HK-2 (cell line): ENCODE data around the gene ZNF276.
"Not testable (repeated sequence)": the region's sequence is repeated elsewhere in the genome, so short reads cannot be mapped to it uniquely, and the experiment has no call there.

ENCODE experiments used
- DNase-seq: peaks from one replicate; pipeline ENCODE4 v3.0.0-alpha.2; 2018; ENCODE audit not compliant: unreplicated experiment

Gene ZNF276

DNA sequence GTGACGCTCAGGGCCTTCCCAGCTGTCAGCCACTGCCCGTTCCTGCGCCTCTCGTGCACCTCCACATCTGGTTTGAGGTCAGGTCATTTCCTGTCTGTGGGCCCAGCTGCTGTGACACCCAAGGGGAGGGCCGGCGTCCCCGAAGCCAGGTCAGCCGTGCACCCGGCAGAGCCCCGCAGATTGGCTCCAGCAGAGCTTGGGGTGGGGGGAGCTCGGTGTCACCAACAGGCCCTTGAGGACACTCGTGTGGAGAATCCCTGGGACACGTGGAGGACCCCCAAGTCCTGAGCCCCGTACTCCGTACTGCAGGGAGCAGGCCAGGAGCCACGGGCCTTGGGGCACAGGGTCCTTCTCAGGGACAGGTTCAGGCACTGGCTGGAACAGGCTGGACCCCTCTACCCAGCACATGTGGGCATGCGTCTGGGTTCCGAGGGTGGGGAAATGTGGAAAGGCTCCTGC lies 24.6 kb upstream of the ZNF276 start:
- DNase-seq, result no peak

- no peak for DNase-seq
Observed at GRCh38 chr16:89697161-89697615, 24.1 kb upstream of the ZNF276 start.

DNA sequence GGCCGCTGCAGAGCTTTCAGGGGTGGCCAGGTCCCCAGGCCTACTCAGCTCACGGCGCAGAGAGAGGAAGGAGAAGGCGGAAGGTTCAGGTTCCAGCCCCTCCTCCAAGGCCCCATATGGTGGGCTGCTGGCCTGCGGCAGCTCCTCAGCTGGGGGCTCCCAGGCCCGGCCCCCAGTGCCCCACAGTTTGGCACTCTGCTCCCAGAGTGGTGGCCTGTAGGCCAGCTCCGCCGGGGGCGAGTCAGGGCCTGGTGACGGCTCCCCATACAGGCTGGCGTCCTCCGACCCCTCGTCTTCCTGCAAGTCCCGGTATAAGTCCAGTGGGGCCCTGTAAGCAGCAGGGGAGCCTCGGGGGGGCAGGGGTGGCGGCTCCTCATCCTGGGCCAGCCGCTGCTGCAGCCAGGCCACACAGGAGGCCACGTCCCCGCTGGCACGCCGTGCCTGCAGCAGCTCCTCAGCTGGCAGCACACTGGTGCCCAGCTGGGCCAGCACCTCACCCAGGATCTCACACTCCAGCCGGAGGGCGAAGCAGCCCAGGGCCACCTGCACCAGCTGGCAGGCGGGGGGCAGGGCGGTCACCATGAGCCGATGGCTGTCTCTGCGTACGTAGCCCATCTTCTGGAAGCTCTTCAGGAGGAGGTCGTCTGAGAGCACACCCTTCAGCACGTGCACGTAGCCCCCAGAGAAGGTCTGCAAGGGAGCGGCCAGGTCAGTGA lies 23.6 kb upstream of the ZNF276 start:
- DNase-seq, result no peak

GRCh38 chr16:89698717-89699116 lies 22.6 kb upstream of the ZNF276 start:
- DNase-seq, result not testable (repeated sequence)

GRCh38 chr16:89699629-89700099 lies 21.7 kb upstream of the ZNF276 start:
- not testable (repeated sequence) for DNase-seq

- DNase-seq, result peak; percentile 98
Observed at GRCh38 chr16:89700100-89700648, 21.2 kb upstream of the ZNF276 start.

DNA sequence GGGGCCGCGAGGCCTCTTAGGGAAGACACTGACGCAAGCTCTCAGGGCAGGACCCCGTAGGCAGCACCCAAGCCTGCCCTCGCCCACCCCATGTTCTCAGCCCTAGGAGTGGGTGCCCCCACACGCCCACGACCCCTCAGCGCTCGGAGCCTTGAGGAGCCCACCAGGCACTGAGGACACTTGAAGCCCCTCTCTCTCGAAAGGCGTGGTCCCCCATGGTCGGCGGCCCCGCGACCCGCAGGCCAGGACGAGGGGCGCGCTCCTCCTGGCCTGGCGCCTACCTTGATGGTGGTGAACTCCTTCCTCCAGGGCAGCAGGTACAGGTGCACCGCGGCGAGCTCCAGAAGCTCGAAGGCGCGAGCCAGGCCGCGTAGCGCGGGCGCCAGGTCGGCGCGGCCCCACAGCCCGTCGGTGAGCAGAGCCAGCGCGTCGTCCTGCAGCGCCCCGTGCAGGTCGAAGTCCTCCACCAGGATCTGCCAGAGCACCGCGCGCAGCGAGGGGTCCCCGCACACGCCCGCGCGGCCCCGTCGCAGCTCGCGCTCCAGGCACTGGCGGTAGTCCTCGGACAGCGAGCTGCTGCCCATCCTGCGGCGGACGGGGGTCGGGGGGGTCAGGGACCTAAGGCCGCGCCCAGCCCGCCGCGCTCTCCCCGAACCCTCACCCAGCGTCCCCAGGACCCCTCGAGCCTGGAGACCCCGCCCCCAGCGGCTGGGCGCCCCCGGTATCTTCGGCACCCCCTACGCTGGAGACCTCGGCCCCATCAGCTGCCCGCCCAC lies 20.5 kb upstream of the ZNF276 start:
- DNase-seq, result peak; percentile 61

DNA sequence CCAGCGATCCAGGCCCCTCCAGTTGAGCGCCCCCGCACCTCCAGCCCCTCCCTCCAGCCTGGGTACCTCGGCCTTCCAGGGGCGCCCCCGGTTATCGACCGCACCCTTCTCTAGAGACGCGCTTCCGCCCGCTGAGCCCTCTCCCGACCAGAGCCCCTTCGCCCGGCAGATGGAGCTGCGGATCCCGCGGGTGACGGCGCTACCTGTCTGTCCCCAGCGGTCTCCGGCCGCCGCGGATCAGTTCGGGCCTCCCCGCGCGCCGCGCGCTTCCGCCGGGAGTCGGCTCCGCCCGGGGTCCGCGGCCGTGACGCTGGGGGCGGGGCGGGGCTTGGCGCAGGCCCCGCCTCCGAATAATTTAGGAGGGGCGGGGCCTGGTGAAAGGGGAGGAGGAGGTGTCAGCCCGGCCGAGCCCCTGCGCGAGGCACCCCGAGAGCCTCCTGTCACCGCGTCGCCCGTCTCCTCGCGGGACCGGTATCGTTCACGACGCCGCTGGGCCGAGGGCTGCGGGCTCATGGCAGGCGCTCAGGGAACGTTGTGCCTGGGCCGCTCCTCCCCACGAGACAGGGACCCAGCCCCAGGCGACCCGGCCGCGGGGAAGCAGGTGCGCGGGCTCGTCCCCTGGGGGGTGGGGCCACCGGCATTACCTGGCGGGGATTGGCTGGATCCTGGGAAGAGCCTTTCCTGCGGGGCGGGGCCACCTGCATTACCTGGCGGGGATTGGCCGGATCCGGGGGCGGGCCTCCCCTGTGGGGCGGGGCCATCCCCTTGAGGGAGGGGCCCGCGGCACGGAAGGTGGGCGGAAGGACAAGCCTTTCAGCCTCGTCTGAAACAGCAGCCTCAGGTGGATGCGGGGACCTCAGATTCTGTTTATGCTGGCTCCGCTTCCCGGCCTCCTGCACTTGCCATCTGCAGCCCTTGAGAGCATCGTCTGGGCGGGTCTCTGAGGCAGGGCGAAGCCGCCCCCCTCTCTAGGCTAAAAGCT lies 19.6 kb upstream of the ZNF276 start, which contains the start of gene SPATA2L:
TSS of gene SPATA2L (minus strand) at position 281 of the 982 bp plus-strand sequence. CDS start 473 bp downstream, outside the sequence.
- peak; percentile 97 for DNase-seq

GRCh38 chr16:89704281-89704680 lies 17.1 kb upstream of the ZNF276 start:
- DNase-seq, result no peak

DNA sequence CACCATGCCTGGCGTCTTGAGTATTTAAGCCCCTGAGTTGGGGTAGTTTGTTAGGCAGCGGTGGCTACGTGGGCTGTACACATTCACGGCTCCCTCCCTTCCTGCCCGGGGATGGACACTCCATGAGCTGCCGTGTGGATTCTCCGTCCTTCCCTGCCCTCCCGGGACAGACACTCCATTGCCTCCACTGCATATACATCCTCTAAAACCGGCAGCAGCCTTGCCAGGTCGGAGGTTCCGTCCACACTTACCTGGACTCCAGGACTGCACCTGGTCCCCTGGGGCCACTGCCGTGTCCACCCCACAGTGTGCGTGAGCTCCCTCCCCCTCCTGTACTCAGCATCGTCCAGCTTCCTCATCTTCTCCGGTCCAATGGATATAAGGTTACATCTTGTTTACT lies 16.3 kb upstream of the ZNF276 start:
- no peak for DNase-seq

DNA sequence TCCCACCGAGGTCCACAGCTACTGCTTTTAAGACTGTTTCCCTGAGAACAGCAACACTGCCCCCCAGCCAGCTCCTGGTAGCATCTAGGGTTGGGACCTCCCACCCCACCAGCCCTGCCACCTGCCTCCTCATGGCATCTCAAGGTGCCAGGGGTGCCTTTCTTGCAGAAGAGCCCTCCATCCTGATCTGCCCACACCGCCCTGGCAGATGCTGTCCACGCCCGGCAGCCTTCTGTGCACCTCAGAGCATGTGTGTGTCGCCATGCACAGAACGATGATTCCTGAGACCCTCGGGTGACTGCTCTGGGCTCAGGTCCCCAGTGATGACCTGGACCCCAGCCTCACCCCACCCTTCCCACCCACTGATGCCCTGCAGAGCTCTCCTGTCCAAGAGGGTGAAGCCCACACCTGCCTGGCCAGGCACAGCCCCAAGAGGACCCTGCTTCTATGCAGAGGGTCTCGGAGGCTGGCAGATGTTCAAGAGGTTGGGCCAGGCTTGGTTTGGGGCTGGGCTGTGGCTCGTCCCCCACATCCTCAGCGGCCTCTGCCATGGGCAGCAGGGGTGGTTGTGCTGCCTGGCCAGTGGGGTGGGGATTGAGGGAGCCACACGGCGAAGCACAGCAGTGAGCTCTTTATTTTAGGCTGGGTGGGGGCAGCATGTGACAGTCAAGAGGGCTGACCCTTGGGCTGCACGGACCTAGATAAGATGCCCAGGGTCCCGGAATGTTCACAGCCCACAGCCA lies 14.6 kb upstream of the ZNF276 start:
- no peak for DNase-seq

- no peak for DNase-seq
Observed at GRCh38 chr16:89707695-89708094, 13.6 kb upstream of the ZNF276 start.

- no peak for DNase-seq
Observed at GRCh38 chr16:89708481-89708931, 12.8 kb upstream of the ZNF276 start.

- no peak for DNase-seq
Observed at GRCh38 chr16:89709166-89709565, 12.2 kb upstream of the ZNF276 start.

DNA sequence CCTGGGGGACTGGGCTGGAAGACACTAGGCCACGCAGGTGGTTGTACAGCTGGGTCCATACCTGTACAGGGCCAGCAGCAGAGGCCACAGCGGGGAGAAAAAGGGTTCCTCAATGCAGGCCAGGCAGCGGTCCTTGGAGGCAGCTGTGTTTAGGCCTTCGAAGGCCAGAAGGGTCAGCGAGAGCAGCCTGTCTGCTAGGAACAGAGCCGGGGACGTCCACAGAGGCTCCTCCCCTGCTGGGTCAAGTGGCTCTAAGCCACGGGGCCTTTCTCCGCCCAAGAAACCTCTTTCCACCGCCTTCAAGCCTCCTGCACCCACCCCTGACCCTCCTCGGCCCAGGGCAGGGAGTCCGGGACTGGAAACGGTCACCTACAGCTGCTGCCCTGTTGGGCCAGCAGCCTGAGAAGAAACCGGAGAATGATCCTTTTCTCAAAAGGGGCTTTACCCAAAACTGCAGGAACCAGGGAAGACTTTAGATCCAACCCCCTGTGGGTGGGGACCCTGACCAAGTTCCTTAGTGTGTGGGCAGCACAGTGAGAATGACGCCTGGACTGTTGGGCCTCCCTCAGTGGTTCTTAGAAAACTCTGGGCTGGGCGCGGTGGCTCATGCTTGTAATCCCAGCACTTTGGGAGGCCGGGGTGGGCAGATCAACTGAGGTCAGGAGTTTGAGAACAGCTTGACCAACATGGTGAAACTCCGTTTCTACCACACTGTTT lies 11.5 kb upstream of the ZNF276 start:
- DNase-seq, result no peak

- no peak for DNase-seq
Observed at GRCh38 chr16:89710709-89711564, 10.4 kb upstream of the ZNF276 start.

DNA sequence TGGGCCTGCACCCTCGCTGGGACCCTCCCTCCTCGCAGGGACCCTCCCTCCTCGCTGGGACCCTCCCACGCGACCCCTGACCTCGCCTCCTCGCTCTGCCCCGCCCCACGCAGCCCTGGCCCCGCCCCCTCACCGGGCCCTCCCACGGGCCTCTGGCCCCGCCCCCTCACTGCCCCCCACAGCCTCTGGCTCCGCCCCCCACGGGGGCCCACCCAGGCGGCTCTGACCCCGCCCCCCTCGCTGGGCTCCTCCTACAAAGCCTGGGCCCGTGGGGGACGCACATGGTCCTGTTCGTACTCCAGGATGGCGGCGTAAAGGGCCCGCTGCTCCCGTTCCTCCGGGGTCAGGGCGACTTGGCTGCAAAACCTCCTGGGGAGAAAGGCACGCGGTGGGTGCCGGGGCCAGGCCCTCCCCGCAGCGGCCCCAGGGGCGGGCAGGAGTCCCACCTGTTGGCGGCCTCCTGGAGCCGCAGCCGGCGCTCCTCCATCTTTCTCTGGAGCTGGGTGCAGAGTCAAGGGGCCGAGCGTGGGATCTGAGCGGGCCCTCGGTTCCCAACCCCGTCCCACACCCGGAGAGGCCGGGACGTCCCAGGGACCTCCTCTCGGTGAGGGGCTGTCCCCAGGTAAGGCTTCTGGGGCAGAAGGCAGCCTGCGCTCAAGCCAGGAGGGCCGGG lies 9.6 kb upstream of the ZNF276 start:
- DNase-seq, result no peak

DNA sequence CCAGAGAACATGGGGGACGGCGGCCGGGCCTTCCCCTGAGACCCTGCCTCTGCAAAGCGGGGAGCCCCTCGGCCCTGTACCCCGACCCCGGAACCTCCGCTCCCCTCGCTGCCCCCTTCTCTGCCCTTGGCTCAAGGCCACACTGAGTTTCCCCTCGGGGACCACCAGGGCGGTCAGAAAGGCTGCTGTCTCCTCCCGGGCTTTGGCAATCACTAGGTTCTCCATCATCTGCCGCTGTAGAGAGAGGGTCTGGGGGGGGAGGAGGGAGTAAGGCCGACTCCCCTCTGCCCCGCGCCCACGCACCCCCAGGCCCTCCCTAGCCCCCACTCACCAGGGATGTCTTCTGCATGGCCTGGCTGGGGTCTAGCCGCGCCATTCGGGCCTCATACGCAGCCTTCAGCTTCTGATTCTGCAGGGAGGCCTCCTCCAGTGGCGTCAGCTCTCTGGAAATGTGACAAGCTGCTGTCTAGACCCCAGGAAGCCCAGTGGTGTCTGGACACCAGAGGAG lies 9.0 kb upstream of the ZNF276 start:
- DNase-seq, result no peak
